EH (cell line): ENCODE measurements around the gene ENC1.
A peak's percentile ranks its signal among the peaks of the same experiment; 100 is the strongest.

Experiments
- DNase-seq: peaks from one replicate; pipeline ENCODE4 v3.0.0-alpha.2; 2015; ENCODE audit warnings: low read depth

ENC1 gene

DNA sequence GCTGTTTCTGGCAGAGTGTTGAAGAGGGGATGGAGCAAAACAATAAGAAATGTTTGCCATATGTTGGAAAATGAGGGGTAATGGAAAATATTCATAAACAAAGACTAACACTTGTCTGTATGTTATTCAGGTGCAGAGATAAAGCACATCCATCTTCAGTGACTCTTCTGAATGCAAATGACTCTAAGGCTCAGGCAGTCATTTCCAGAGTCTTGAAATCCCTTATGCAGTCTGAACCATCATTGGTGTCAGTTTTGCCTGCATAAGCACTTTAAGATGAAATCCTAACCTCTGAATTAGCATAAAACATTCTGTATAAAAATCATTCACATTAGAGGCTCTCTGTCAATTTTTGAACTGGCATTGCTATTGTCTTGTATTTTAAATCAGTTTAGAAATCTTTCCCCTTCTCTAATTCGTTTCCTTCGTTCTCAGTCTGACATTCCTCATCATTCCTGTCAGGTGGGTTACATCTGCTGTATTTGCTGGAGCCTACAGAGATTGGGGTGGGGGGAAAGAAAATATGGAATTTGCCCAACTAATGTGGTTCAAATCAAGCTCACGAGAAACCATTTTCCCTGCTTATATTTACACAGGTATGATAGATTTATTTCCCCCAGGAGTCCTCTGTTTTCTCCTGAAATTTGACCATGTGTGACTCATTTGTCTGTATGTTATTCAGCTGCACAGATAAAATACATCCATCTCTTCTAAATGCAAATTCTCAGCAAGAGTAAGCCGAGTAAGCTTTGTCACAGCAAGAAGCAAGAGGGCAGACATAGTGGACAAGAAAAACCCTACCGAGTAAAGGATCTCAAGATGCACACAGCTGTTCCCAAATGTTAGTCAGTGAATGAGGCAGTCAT lies 31.6 kb downstream of the ENC1 start:
- DNase-seq = no peak

DNA sequence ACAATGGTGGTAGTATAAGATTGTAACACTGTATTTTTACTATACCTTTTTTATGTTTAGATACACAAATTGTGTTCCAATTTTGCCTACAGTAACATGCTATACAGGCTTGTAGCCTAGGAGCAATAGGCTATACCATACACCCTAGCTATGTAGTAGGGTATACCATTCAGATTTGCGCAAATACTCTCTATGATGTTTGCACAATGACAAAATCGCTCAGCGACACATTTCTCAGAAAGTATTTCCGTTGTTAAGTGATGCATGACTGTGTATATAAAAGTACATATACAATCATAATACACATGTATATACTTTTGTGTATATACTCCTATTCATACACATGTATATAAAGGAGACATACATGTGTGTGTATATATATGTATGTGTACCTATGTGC lies 34.8 kb downstream of the ENC1 start:
- no peak for DNase-seq

DNA sequence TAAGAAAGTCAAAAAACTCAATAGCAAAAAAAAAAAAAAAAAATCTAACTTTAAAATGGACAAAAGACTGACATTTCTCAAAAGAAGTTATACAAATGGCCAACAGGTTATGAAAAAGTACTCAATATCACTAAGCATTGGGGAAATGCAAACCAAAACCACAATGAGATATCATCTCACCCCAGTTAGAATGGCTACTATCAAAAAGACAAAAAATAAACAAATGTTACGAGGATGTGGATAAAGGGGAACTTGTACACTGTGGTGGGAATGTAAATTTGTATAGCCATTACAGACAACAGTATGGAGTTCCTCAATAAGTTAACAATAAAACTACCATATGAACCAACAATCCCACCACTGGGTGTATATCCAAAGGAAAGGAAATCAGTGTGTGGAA lies 37.2 kb downstream of the ENC1 start:
- no peak for DNase-seq

DNA sequence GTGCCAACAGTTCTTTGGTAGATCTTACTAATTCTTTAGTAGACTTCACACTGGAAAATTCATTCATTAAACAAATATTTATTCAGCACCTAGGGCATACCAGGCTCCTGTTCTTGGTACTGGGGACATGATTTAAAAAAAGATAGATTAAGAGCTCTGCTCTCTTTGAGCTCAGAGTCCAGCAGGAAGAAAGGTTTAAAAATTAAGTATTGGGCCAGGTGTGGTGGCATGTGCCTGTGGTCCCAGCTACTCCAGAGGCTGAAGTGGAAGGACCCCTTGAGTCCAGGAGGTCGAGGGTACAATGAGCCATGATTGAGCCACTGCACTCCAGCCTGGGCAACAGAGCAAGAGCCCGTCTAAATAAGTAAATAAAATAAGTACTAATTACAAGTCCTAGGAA lies 41.4 kb downstream of the ENC1 start:
- DNase-seq = no peak

DNA sequence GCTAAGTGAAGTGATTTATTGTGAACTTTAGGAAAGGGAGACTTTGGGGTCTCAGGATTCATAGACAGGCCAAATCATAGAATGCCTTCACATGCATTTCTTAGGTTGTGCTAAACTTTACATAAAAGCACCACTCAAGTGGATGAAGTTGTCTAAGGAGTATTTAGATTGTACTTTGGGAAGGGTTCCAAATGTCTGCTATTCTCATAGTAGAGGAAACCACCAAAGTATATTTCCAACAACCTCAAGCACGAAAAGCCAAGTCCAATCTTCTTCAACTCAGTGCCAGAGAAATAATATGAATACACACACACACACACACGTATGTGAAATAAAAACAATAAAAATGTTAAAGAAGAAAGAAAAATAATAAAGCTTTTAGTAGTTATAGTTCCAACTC lies 41.8 kb downstream of the ENC1 start:
- no peak for DNase-seq

DNA sequence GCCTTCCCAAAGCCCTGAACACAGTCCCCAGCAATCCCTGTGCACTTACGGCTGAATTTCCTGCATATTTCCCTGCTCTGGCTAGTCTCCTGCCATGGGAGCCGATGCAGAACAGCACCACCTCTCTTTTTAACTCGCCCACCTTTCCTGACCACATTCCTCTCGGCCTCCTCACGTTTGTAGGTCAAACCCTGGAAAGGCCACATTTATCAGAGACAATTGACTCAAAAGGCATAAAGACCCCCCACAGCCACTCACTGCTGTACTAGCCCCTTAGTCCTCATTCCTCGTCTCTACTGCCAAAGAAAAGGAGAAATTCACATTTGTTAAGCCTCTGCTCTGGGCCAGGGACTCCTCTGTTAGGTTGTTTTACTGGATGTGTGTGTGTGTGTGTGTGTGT lies 43.6 kb downstream of the ENC1 start:
- DNase-seq = no peak

DNA sequence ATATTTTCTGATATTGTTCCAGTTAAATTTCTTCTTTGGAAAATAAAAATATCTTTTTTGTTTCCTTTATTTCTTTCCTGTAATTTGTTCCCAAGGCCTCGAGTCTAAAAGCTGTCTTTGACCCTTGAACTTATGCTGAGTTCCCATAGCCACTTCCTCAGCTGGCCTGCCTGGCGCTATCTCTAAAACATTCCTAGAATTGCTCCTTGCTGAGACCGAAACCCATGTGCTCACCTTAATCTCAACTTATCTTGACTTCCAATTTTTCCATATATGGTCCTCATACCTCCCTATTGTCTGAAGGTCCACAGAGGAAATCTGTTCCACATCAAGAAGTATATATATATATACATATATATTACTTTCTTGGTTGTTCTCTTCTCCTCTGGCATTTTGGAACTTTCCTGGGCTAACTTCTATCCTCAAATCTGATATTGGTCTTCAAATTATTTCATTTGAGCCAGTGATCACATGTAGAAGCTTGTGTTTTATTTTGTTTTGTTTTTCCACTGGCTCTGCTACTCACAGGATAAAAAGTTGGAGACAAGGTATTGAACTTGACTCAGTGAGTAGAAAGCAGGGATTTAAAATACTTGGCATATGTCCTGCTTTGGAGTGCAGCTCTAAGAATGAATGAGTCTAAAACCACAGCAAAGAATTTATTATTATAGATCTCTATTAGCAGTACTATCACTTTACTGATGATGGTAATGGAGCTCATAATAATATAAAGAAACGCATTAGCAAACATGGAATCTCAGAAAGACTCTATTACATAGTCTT lies 45.2 kb downstream of the ENC1 start:
- peak; percentile 77 for DNase-seq

DNA sequence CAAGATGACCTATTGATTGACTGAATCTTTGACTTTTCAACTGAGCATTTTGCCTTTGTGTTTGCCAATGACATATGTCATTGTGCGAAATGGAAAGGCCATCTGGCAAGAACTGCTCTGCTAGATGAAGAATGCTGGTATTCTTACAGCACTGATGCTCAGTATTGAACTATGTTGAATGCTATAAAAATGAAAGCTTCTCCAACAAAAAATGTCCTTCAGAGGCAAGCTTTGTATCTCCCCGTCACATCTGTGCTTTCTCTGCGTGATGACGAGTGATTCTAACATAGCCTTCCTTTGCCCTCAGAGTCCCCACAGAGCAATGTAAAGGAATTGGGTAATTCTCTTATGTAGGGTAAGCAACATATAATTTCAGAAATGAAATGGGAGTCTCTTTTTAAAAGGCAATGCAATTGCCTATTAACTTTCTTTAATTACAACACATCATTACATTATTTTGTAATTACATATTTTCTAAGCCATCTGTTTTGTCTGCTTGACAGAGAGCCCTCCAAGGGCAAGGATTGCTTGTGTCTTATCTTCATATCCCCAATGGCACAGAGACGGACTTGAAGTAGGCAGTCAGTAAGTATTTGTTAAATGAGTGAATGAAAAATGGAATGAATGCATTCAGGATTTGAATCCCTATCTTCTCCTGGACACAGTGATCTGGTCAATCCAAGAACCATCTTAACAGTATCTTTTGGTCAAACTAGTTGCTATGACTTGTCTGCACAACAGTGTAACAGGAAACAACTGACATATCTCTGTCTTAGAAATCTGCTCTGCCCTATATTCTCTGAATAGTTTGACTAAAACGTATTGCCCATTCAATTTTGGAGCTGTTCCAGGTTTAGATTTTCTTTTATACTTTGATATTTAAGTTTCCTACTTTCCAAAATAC lies 46.1 kb downstream of the ENC1 start:
- DNase-seq = peak; percentile 43

DNA sequence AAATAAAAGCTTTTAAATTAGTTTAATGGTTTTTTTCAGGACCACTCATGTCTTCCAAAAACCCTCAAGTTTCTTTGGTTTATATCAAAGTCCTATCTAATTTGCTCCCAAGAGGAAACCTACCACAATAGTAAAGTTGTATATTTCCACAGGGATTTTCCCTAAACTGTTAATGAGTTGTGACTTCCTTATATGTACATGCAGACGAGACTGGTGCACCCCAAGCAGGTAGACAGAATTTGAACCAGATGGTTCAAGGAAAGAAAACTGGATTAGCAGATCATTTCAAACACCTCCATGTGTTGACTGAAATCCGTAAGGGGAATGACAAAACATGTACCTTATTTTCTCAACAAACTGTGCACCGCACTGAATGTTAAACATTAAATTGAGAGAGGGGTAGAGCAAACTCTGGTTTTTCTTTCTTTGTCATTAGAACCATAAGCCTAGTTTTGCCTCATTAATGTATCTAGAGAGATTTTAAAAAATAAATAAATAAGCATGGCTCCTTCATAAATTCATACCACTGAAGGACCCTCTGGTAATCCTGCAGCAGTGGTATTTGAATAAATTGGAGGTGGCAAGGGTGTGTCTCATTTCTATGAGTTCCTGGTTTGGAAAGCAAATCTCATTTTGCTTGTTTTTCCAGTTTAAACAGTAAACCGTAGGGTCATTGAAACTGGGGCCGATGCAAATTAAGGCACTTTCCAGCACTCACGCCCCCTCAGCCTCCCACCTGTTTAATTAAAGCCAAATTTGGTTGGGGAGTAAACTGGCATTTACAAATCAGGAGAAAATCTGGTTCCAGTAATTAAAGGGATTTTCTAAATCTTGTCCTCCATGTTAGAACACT lies 51.1 kb downstream of the ENC1 start:
- DNase-seq = no peak

DNA sequence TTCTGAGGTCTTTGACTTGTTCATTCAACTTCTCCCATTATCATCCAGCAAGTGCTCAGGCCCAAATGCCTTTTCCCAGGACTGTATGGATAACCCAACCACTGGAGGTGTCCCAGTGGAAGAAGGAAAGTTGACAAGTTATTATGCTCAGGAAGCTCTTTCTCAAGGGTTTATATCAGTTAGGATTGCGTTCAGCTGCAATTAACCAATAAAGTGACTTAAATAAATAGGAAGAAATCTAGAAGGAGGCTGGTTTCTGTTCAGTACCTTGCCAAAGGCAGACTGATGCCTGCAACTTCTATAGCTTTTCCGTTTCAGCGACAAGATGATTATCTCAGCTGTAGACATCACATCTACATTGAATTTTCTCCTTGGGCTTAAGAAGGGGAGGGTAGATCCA lies 52.1 kb downstream of the ENC1 start:
- no peak for DNase-seq

DNA sequence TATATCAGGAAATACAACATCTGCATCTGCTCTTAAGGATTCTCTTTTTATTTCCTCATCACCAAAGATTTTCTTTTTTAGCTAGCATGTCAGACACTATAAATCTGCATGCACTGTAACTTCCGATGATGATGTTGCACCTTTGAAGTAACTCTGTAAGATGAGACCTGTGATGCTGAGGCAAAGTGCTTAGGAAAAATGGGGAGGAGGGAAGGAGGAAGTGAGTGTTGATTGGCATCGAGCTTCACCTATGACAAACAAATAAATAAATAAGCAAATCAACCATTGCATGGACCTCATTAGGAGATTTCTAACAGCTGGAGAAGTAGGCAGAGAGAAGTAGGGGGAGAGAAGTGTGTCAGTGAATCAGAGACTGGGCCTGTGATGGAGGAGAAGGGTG lies 52.6 kb downstream of the ENC1 start:
- no peak for DNase-seq

DNA sequence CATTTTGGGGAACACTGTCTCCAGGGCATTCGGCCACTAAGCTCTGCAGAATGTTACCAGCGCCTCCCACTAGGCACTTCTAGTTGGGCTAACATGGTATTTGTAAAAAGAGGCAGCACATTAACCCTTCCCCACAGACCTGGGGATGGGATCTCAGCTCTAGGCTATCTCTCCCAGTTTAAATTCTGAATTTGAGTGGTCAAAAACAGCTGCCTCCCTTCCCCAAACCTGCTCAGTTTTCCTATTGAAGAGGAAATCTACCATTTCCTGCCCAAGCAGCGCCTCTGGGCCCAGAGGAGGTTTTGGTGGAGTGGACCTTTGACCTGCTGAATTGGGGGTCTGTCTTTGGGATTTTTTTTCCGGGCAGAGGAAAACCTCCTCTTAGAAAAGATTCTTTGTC lies 53.2 kb downstream of the ENC1 start:
- no peak for DNase-seq

DNA sequence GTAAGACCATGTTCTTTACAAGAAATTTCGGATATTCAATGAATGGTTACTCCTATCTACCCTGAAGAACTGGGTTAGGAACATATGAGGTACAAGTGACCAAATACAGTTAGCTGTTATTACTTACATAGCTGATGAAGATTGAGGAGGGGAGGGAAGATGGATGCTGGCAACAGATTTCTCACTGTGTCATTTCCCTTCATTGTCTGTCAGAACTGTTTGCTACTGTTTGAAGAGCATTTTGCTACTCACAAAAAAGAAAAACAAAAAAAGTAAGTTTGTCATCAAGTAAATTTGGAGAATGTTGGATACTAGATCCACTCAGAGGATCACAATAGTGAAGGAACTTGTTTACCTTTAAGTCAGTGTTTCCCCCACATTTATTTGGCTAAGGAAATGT lies 53.7 kb downstream of the ENC1 start:
- no peak for DNase-seq

DNA sequence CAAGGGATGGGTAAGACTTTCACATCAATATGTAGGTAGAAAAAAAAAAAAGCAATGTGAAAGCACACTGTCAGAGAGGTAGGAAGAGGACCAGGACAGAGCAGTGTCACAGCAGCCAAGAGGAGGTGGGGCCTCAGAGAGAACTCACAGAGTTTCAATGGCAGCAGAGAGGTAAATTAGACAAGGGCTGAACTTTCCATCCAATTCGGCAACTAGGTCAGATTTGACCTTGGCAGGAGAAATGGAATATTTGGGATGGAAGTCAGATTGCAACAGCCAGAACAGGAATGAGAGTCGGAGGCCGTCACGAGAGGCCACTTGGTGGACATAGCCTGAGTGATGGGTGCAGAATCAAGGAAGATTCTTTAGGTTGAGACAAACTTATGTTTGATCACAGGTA lies 57.7 kb downstream of the ENC1 start:
- no peak for DNase-seq

DNA sequence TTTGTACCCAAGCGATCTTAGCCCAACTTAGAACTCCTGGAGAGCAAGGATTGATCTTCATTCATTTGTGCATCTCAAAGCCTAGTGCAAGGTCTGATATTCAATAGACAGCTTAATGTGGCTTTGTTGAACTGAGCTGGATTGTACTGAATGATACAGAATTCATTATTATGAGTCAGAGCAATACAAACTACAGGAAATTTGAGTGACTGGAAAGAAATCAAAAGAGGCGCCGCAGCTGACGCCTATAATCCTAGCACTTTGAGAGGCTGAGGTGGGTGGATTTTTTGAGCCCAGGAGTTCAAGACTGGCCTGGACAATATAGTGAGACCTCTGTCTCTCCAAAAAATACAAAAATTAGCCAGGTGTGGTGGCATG lies 58.6 kb downstream of the ENC1 start:
- DNase-seq = no peak

DNA sequence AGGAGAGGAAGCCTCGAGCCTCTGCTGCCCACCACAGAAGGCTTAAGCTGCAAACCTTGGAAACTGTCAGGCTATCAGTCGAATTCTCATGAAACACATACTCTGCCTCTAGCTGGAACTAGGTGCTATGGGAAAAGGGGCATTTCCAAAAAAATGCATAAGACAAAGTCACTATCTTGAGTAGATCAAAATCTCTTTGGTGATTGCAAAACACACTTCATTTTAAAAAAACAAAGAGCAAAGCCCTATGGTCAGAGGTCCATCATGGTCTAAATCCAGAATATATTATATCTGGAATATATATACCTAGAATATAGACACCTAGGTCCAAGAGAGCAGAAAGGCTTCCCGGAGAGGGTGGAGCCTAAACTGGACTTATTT lies 59.8 kb downstream of the ENC1 start:
- DNase-seq = no peak

DNA sequence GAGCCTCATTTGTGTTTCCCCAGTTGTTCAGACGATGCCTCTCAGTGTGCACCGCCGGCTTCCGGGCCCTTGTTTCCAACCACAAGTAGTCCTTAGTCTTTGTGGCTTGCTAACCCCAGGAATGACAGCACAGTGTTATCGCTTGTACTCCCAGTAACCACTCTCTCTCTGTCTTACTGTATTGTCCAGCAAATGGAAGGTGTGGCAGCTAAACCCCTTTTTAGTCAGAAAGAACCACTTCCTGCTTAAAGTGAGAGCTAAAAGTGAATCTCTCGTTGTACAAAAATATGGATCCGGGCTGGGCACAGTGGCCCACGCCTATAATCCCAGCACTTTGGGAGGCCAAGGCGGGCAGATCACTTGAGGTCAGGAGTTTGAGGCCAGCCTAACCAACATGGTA lies 61.3 kb downstream of the ENC1 start:
- no peak for DNase-seq

DNA sequence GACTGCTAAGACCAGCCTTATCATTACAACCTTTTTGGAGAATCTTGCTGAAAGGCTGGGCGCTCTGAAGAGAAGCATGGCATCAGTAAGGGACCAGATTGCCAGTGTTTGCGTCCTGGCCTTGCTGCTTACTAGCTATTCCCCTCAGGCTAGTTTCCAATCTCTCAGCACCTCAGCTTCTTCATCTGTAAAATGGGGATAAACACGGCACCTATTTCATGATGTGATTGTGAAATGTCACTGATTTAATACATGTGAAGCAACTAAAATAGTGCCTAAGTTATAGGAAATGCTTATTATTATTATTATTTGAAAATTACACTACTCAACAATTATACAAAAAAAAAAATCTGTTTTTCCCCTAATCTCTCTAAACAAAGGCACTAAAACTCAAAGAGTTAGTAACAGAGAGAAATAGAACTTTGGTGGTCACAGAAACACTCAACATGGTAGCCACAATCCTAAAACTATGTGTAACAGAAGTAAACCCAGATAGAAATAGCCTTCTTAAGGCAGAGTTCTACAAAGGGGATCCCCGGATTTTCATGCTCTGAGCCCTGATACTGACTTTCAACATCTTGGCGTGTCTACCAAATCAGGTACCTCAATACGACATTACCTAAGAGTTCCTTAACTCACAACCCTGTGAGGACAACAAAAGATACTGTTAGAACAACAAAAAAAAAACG lies 62.0 kb downstream of the ENC1 start:
- no peak for DNase-seq
